HEK293 (cell line): ENCODE results near the gene GTPBP3.
A peak's percentile ranks its signal among the peaks of the same experiment; 100 is the strongest.

Experiments
- BCL11B ChIP-seq: fragments of 450-650 bp; formaldehyde crosslinking; IDR thresholded peaks from 2 replicates; pipeline ENCODE4 v1.5.1; 2016; ENCODE audit warnings: low read depth, missing biosample characterization, missing genetic modification characterization
- FEZF1 ChIP-seq: fragments of 450-650 bp; formaldehyde crosslinking; IDR thresholded peaks from 2 replicates; pipeline ENCODE4 v1.5.1; 2016; ENCODE audit warnings: missing biosample characterization, missing genetic modification characterization
- GLIS1 ChIP-seq: fragments of 450-650 bp; formaldehyde crosslinking; IDR thresholded peaks from 2 replicates; pipeline ENCODE4 v1.5.1; 2016; ENCODE audit warnings: missing biosample characterization, missing genetic modification characterization
- MZF1 ChIP-seq: fragments of 450-650 bp; formaldehyde crosslinking; IDR thresholded peaks from 2 replicates; pipeline ENCODE4 v1.5.1; 2017; ENCODE audit warnings: missing biosample characterization, missing genetic modification characterization, borderline replicate concordance
- PBX3 ChIP-seq: sonication (generic); formaldehyde crosslinking; IDR thresholded peaks from 2 replicates; pipeline ENCODE4 v1.8.1; 2022; ENCODE audit warnings: mild to moderate bottlenecking, moderate library complexity, missing genetic modification reagents
- PRDM10 ChIP-seq: fragments of 450-650 bp; formaldehyde crosslinking; IDR thresholded peaks from 2 replicates; pipeline ENCODE4 v1.5.1; 2016; ENCODE audit warnings: missing biosample characterization, missing genetic modification characterization
- SCRT2 ChIP-seq: fragments of 450-650 bp; formaldehyde crosslinking; IDR thresholded peaks from 2 replicates; pipeline ENCODE4 v1.5.1; 2016; ENCODE audit warnings: missing biosample characterization, missing genetic modification characterization
- SP3 ChIP-seq: fragments of 450-650 bp; formaldehyde crosslinking; IDR thresholded peaks from 2 replicates; pipeline ENCODE4 v1.5.1; 2016; ENCODE audit warnings: missing biosample characterization, missing genetic modification characterization
- YY1 ChIP-seq: fragments of 450-650 bp; formaldehyde crosslinking; IDR thresholded peaks from 2 replicates; pipeline ENCODE4 v1.5.1; 2018; ENCODE audit warnings: missing biosample characterization, missing genetic modification characterization
- ZBTB17 ChIP-seq: fragments of 450-650 bp; formaldehyde crosslinking; IDR thresholded peaks from 2 replicates; pipeline ENCODE4 v1.5.1; 2016; ENCODE audit warnings: missing biosample characterization, missing genetic modification characterization
- ZBTB20 ChIP-seq: fragments of 450-650 bp; formaldehyde crosslinking; IDR thresholded peaks from 2 replicates; pipeline ENCODE4 v1.5.1; 2016; ENCODE audit warnings: missing biosample characterization, missing genetic modification characterization
- ZBTB21 ChIP-seq: fragments of 450-650 bp; formaldehyde crosslinking; IDR thresholded peaks from 2 replicates; pipeline ENCODE4 v1.5.1; 2017; ENCODE audit warnings: missing biosample characterization, missing genetic modification characterization
- ZBTB26 ChIP-seq: fragments of 450-650 bp; formaldehyde crosslinking; optimal IDR thresholded peaks from 2 replicates; pipeline ENCODE3; 2016; ENCODE audit warnings: missing biosample characterization, mild to moderate bottlenecking, missing genetic modification characterization
- ZFP69B ChIP-seq: fragments of 450-650 bp; formaldehyde crosslinking; IDR thresholded peaks from 2 replicates; pipeline ENCODE4 v1.5.1; 2016; ENCODE audit warnings: missing biosample characterization, missing genetic modification characterization
- ZNF138 ChIP-seq: fragments of 450-650 bp; formaldehyde crosslinking; IDR thresholded peaks from 2 replicates; pipeline ENCODE4 v1.5.1; 2016; ENCODE audit warnings: missing biosample characterization, missing genetic modification characterization, borderline replicate concordance
- ZNF146 ChIP-seq: fragments of 450-650 bp; formaldehyde crosslinking; IDR thresholded peaks from 2 replicates; pipeline ENCODE4 v1.5.1; 2016; ENCODE audit warnings: missing biosample characterization, missing genetic modification characterization
- ZNF19 ChIP-seq: fragments of 450-650 bp; formaldehyde crosslinking; IDR thresholded peaks from 2 replicates; pipeline ENCODE4; 2016; ENCODE audit warnings: missing biosample characterization, missing genetic modification characterization, low read depth
- ZNF280D ChIP-seq: fragments of 450-650 bp; formaldehyde crosslinking; IDR thresholded peaks from 2 replicates; pipeline ENCODE4 v1.5.1; 2016; ENCODE audit warnings: missing biosample characterization, missing genetic modification characterization
- ZNF324 ChIP-seq: fragments of 450-650 bp; formaldehyde crosslinking; IDR thresholded peaks from 2 replicates; pipeline ENCODE4 v1.5.1; 2016; ENCODE audit warnings: missing biosample characterization, missing genetic modification characterization
- ZNF335 ChIP-seq: fragments of 450-650 bp; formaldehyde crosslinking; conservative IDR thresholded peaks from 2 replicates; pipeline ENCODE4 v1.5.1; 2016; ENCODE audit warnings: missing biosample characterization, missing genetic modification characterization
- ZNF341 ChIP-seq: fragments of 450-650 bp; formaldehyde crosslinking; IDR thresholded peaks from 2 replicates; pipeline ENCODE4; 2016; ENCODE audit warnings: low read depth, missing biosample characterization, missing genetic modification characterization
- ZNF366 ChIP-seq: fragments of 450-650 bp; formaldehyde crosslinking; conservative IDR thresholded peaks from 2 replicates; pipeline ENCODE4 v1.5.1; 2016; ENCODE audit warnings: missing biosample characterization, missing genetic modification characterization
- ZNF610 ChIP-seq: fragments of 450-650 bp; formaldehyde crosslinking; IDR thresholded peaks from 2 replicates; pipeline ENCODE4 v1.5.1; 2016; ENCODE audit warnings: missing biosample characterization, missing genetic modification characterization, borderline replicate concordance
- ZNF639 ChIP-seq: fragments of 450-650 bp; formaldehyde crosslinking; IDR thresholded peaks from 2 replicates; pipeline ENCODE4 v1.5.1; 2016; ENCODE audit warnings: missing biosample characterization, missing genetic modification characterization
- ZSCAN5A ChIP-seq: fragments of 450-650 bp; formaldehyde crosslinking; IDR thresholded peaks from 2 replicates; pipeline ENCODE4 v1.5.1; 2016; ENCODE audit warnings: missing biosample characterization, missing genetic modification characterization
- ZXDB ChIP-seq: fragments of 450-650 bp; formaldehyde crosslinking; IDR thresholded peaks from 2 replicates; pipeline ENCODE4 v1.5.1; 2016; ENCODE audit warnings: missing biosample characterization, missing genetic modification characterization

GTPBP3 gene

GRCh38 chr19:17390665-17391370 is 53.5 kb downstream of the GTPBP3 start (continued):
- TF ChIP-seq ZNF639 (tag by site-specific recombination) (0 out of 2 replicates have a peak, but pooled peaks have one; percentile 36), ZNF335 (tag by site-specific recombination) (peak; percentile 56; the same call in 1 of the 2 replicates), ZXDB (peak; percentile 62), SCRT2 (peak; percentile 57; the same call in 1 of the 2 replicates), PRDM10 (tag by site-specific recombination) (peak; percentile 86), ZBTB26 (peak; percentile 52), ZNF366 (peak; percentile 89), GLIS1 (tag by site-specific recombination) (peak; percentile 67), ZNF324 (tag by site-specific recombination) (0 out of 2 replicates have a peak, but pooled peaks have one; percentile 50), ZFP69B (tag by site-specific recombination) (0 out of 2 replicates have a peak, but pooled peaks have one; percentile 22), ZNF341 (peak; percentile 69), BCL11B (tag by site-specific recombination) (no peak), PBX3 (CRISPR knock-in tag) (0 out of 2 replicates have a peak, but pooled peaks have one; percentile 71), SP3 (peak; percentile 86), ZNF19 (tag by site-specific recombination) (no peak), ZBTB21 (tag by site-specific recombination) (no peak), ZBTB20 (tag by site-specific recombination) (peak; percentile 26; the same call in 1 of the 2 replicates), ZSCAN5A (tag by site-specific recombination) (no peak), ZNF610 (tag by site-specific recombination) (0 out of 2 replicates have a peak, but pooled peaks have one; percentile 18), ZNF138 (no peak), FEZF1 (tag by site-specific recombination) (no peak), ZNF280D (tag by site-specific recombination) (no peak), ZBTB17 (tag by site-specific recombination) (peak; percentile 96), YY1 (tag by site-specific recombination) (0 out of 2 replicates have a peak, but pooled peaks have one; percentile 20), ZNF146 (tag by site-specific recombination) (0 out of 2 replicates have a peak, but pooled peaks have one; percentile 4), MZF1 (tag by site-specific recombination) (peak; percentile 94)
